ENCODE data around the gene RBM4. TPM values are rescaled to one million over a fixed set of nuclear protein-coding genes. Genes with fewer than 3 reads are reported as not detected.

Gene RBM4
- total and polyA plus RNA-seq, 8 donors, result 44.3 to 136 (median 94.4) TPM

DNA sequence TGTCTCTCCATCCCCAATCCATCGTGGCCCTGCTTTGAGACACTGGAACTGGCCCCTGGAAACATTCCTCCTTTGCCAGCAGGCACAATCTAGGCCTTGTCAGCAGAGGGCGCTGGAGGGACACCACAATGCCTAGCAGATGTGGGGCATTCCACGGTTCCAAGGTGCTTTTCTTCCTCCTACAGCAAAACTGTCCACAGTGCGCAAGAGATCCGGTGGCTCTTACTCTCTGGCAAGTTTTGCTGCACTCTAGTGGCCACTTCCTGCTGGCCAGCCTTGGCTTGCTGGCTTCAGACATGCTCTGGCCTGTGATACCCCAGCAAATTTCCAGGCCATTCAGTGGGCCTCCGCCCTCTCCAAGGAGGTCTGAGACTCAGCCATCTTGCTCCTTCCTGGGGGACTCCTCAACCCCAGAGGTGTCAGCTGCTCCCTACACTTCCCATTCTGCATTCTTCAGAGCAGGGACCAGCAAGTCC lies 56.3 kb downstream of the RBM4 start:
- Histone ChIP-seq H3K4me1 (peaks cover 0 to 7% (median 2%) of the 10 kb centered on the region in 4 donors), H3K4me3 (no peak overlapping the region), H3K9me3 (peaks cover 0 to 8% (median 0%) of the 10 kb centered on the region in 4 donors), H3K27ac (no peak overlapping the region), H3K27me3 (no peaks in the 10 kb centered on the region), H3K36me3 (peaks cover 0 to 11% (median 0%) of the 10 kb centered on the region in 4 donors)
- TF ChIP-seq, protein P1, sequence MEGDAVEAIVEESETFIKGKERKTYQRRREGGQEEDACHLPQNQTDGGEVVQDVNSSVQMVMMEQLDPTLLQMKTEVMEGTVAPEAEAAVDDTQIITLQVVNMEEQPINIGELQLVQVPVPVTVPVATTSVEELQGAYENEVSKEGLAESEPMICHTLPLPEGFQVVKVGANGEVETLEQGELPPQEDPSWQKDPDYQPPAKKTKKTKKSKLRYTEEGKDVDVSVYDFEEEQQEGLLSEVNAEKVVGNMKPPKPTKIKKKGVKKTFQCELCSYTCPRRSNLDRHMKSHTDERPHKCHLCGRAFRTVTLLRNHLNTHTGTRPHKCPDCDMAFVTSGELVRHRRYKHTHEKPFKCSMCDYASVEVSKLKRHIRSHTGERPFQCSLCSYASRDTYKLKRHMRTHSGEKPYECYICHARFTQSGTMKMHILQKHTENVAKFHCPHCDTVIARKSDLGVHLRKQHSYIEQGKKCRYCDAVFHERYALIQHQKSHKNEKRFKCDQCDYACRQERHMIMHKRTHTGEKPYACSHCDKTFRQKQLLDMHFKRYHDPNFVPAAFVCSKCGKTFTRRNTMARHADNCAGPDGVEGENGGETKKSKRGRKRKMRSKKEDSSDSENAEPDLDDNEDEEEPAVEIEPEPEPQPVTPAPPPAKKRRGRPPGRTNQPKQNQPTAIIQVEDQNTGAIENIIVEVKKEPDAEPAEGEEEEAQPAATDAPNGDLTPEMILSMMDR (IDR thresholded peaks at IDR 0.05), result peak in 5 of 7 experiments; percentile 91 to 100 (median 96)
- no peak for TF ChIP-seq POLR2A (IDR thresholded peaks at IDR 0.05)
- no peak for TF ChIP-seq EP300 (IDR thresholded peaks at IDR 0.05)
- TF ChIP-seq POLR2AphosphoS5 (IDR thresholded peaks at IDR 0.05), result peak in 2 of 3 donors; percentile 27 to 91
- 13 to 19% (median 18%) methylated on average over 6 of the region's 6 CpGs for WGBS, 5 donors
- DNase-seq, result peak; percentile 93 to 95
- intact Hi-C loops (cut with DNase I; ENCODE audit: low total_unique reads), result loop anchor here (2.0 kb wide), 1 partner anchor 136 kb away; no protein-coding TSS in a partner anchor

Small RNA genes lying within 50 kb of the gene (small RNA-seq; reads per million reads assigned to genes)
- gene RNU4-39P, result 0 reads per million in 4 donors

Other genes with a start within 250 kb of the RBM4 start
- gene NPAS4, start 217.7 kb upstream of the RBM4 start, total RNA-seq, result 1 to 10 TPM in 1 of 5 donors, under 1 TPM in 1, not detected in 3; 0.89 to 1.7 TPM
- under 1 TPM in 2 of 3 donors, not detected in 1; 0.25 to 0.50 TPM for gene NPAS4, start 217.7 kb upstream of the RBM4 start, polyA plus RNA-seq
- gene MRPL11, start 199.9 kb upstream of the RBM4 start, total RNA-seq, result 10 to 100 TPM; 18.8 to 50.9 (median 29.7) TPM
- 10 to 100 TPM; 51.8 to 66.8 (median 53.4) TPM for gene MRPL11, start 199.9 kb upstream of the RBM4 start, polyA plus RNA-seq
- gene PELI3, start 171.8 kb upstream of the RBM4 start, total RNA-seq, result 10 to 100 TPM in 1 of 5 donors, 1 to 10 TPM in 3, under 1 TPM in 1; 0.58 to 11.2 (median 6.4) TPM
- 1 to 10 TPM; 7.3 to 9.8 (median 9.3) TPM for gene PELI3, start 171.8 kb upstream of the RBM4 start, polyA plus RNA-seq
- 100 to 1,000 TPM in 2 of 5 donors, 10 to 100 TPM in 3; 14.0 to 320 (median 42.3) TPM for gene DPP3, start 158.3 kb upstream of the RBM4 start, total RNA-seq
- 10 to 100 TPM; 20.0 to 26.9 (median 26.4) TPM for gene DPP3, start 158.3 kb upstream of the RBM4 start, polyA plus RNA-seq
- gene BBS1, start 128.1 kb upstream of the RBM4 start, total RNA-seq, result 100 to 1,000 TPM in 1 of 5 donors, 10 to 100 TPM in 4; 13.6 to 138 (median 44.3) TPM
- 10 to 100 TPM; 12.3 to 12.4 (median 12.4) TPM for gene BBS1, start 128.1 kb upstream of the RBM4 start, polyA plus RNA-seq
- gene ZDHHC24, start 92.7 kb upstream of the RBM4 start, total RNA-seq, result 10 to 100 TPM in 2 of 5 donors, 1 to 10 TPM in 3; 6.8 to 73.9 (median 8.9) TPM
- gene ZDHHC24, start 92.7 kb upstream of the RBM4 start, polyA plus RNA-seq, result 1 to 10 TPM; 2.6 to 6.5 (median 4.3) TPM
- not detected for gene ACTN3, start 91.8 kb upstream of the RBM4 start, total RNA-seq
- under 1 TPM in 2 of 3 donors, not detected in 1; 0.03 to 0.92 TPM for gene ACTN3, start 91.8 kb upstream of the RBM4 start, polyA plus RNA-seq
- 100 to 1,000 TPM in 1 of 5 donors, 10 to 100 TPM in 3, 1 to 10 TPM in 1; 7.6 to 105 (median 52.0) TPM for gene CTSF, start 70.1 kb upstream of the RBM4 start, total RNA-seq
- 10 to 100 TPM; 15.0 to 29.1 (median 26.7) TPM for gene CTSF, start 70.1 kb upstream of the RBM4 start, polyA plus RNA-seq
- 10 to 100 TPM in 1 of 5 donors, under 1 TPM in 1, not detected in 3; 0.45 to 15.9 TPM for gene CCDC87, start 45.6 kb upstream of the RBM4 start, total RNA-seq
- under 1 TPM in 2 of 3 donors, not detected in 1; 0.05 to 0.12 TPM for gene CCDC87, start 45.6 kb upstream of the RBM4 start, polyA plus RNA-seq
- 100 to 1,000 TPM in 1 of 5 donors, 10 to 100 TPM in 4; 19.3 to 131 (median 40.3) TPM for gene CCS, start 45.5 kb upstream of the RBM4 start, total RNA-seq
- 10 to 100 TPM; 48.0 to 83.2 (median 70.1) TPM for gene CCS, start 45.5 kb upstream of the RBM4 start, polyA plus RNA-seq
- gene RBM14, start 22.1 kb upstream of the RBM4 start, total RNA-seq, result 100 to 1,000 TPM in 1 of 5 donors, 10 to 100 TPM in 3, 1 to 10 TPM in 1; 9.9 to 233 (median 54.9) TPM
- 10 to 100 TPM; 19.7 to 28.4 (median 20.2) TPM for gene RBM14, start 22.1 kb upstream of the RBM4 start, polyA plus RNA-seq
- gene RBM4B, start 39.2 kb downstream of the RBM4 start, total RNA-seq, result 10 to 100 TPM in 4 of 5 donors, not detected in 1; 15.6 to 61.4 (median 22.0) TPM
- 10 to 100 TPM; 11.3 to 16.1 (median 11.6) TPM for gene RBM4B, start 39.2 kb downstream of the RBM4 start, polyA plus RNA-seq
- gene SPTBN2, start 90.5 kb downstream of the RBM4 start, total RNA-seq, result 100 to 1,000 TPM in 1 of 5 donors, 10 to 100 TPM in 2, 1 to 10 TPM in 2; 7.5 to 134 (median 17.5) TPM
- 10 to 100 TPM in 1 of 3 donors, 1 to 10 TPM in 2; 2.4 to 12.9 (median 6.2) TPM for gene SPTBN2, start 90.5 kb downstream of the RBM4 start, polyA plus RNA-seq
- 100 to 1,000 TPM in 1 of 5 donors, 10 to 100 TPM in 2, 1 to 10 TPM in 1, under 1 TPM in 1; 0.58 to 124 (median 19.4) TPM for gene RCE1, start 204.7 kb downstream of the RBM4 start, total RNA-seq
- gene RCE1, start 204.7 kb downstream of the RBM4 start, polyA plus RNA-seq, result 10 to 100 TPM in 2 of 3 donors, 1 to 10 TPM in 1; 9.7 to 22.5 (median 10.1) TPM
- gene LRFN4, start 218.4 kb downstream of the RBM4 start, total RNA-seq, result 10 to 100 TPM in 4 of 5 donors, 1 to 10 TPM in 1; 7.3 to 37.9 (median 19.2) TPM
- 10 to 100 TPM in 1 of 3 donors, 1 to 10 TPM in 2; 2.1 to 12.7 (median 7.9) TPM for gene LRFN4, start 218.4 kb downstream of the RBM4 start, polyA plus RNA-seq